Neural cell (in vitro differentiated cells): ENCODE data around the gene GRAMD1B. TPM values are rescaled to one million over a fixed set of nuclear protein-coding genes. Genes with fewer than 3 reads are reported as not detected.

ENCODE experiments used
- H2AFZ ChIP-seq: fragments of 200-600, 300-800 bp; sonication (generic), shearing (Covaris generic); 2 replicates; pipeline ENCODE4 v1.6.0; 2014; ENCODE audit warnings: low read depth, mild to moderate bottlenecking, antibody characterized with exemption, low read length, moderate library complexity
- H3F3A ChIP-seq: fragments of 200-600 bp; shearing (Covaris generic); 2 replicates; pipeline ENCODE4 v1.6.1; 2016; ENCODE audit warnings: mild to moderate bottlenecking, moderate library complexity, mixed read lengths, antibody characterized with exemption, low read length; ENCODE audit not compliant: insufficient read depth, poor library complexity, severe bottlenecking
- H3K27ac ChIP-seq: fragments of 200-600, 300-800 bp; sonication (generic), shearing (Covaris generic); 2 replicates; pipeline ENCODE4 v1.5.1; 2014; ENCODE audit warnings: mild to moderate bottlenecking, low read length, moderate library complexity
- H3K27me3 ChIP-seq: fragments of 300-800, 200-600 bp; sonication (generic), shearing (Covaris generic); 2 replicates; pipeline ENCODE4 v1.6.0; 2014; ENCODE audit warnings: mild to moderate bottlenecking, low read depth, low read length, moderate library complexity; ENCODE audit not compliant: insufficient read depth
- H3K36me3 ChIP-seq: fragments of 300-800, 200-600 bp; sonication (generic), shearing (Covaris generic); 2 replicates; pipeline ENCODE4 v1.5.1; 2014; ENCODE audit warnings: mild to moderate bottlenecking, antibody characterized with exemption, low read length, moderate library complexity; ENCODE audit not compliant: insufficient read depth
- H3K4me2 ChIP-seq: fragments of 300-800, 200-600 bp; sonication (generic), shearing (Covaris generic); 2 replicates; pipeline ENCODE4 v1.6.0; 2014; ENCODE audit warnings: mild to moderate bottlenecking, low read length
- H3K4me3 ChIP-seq: fragments of 300-800, 200-600 bp; sonication (generic), shearing (Covaris generic); 2 replicates; pipeline ENCODE4 v1.5.1; 2014; ENCODE audit warnings: mild to moderate bottlenecking, low read length, moderate library complexity
- H3K79me2 ChIP-seq: fragments of 200-600 bp; shearing (Covaris generic); replicated peaks from 2 replicates; pipeline ENCODE4 v1.6.0; 2014; ENCODE audit warnings: mild to moderate bottlenecking, low read length, moderate library complexity; ENCODE audit not compliant: insufficient read depth
- H3K9ac ChIP-seq: fragments of 300-800, 200-600 bp; sonication (generic), shearing (Covaris generic); 2 replicates; pipeline ENCODE4 v1.6.1; 2016; ENCODE audit warnings: mild to moderate bottlenecking, low read length, mixed read lengths
- H3K9me2 ChIP-seq: fragments of 200-600 bp; shearing (Covaris generic); 2 replicates; pipeline ENCODE4 v1.6.1; 2016; ENCODE audit warnings: mild to moderate bottlenecking, low read length, mixed read lengths; ENCODE audit not compliant: insufficient read depth
- H3K9me3 ChIP-seq: fragments of 200-600, 300-800 bp; sonication (generic), shearing (Covaris generic); 2 replicates; pipeline ENCODE4 v1.6.1; 2016; ENCODE audit warnings: mild to moderate bottlenecking, mixed run types, low read length, moderate library complexity, mixed read lengths
- H4K20me1 ChIP-seq: fragments of 200-600 bp; shearing (Covaris generic); 2 replicates; pipeline ENCODE4 v1.6.1; 2016; ENCODE audit warnings: mild to moderate bottlenecking, mixed run types; ENCODE audit not compliant: insufficient read depth
- CTCF ChIP-seq: fragments of 450-650 bp; IDR thresholded peaks from 2 replicates; pipeline ENCODE4 v1.5.1; 2014; ENCODE audit warnings: antibody characterized with exemption, mild to moderate bottlenecking, moderate library complexity; ENCODE audit not compliant: poor library complexity, severe bottlenecking
- EP300 ChIP-seq: fragments of 450-650 bp; conservative IDR thresholded peaks from 2 replicates; pipeline ENCODE4 v1.6.1; 2014; ENCODE audit warnings: antibody characterized with exemption, mild to moderate bottlenecking, moderate library complexity; ENCODE audit not compliant: poor library complexity, severe bottlenecking
- EZH2 ChIP-seq: fragments of 200-600, 300-800 bp; shearing (Covaris generic), sonication (generic); IDR thresholded peaks from 2 replicates; pipeline ENCODE4 v1.6.1; 2014; ENCODE audit warnings: antibody characterized with exemption, low read length, borderline replicate concordance, mild to moderate bottlenecking; ENCODE audit not compliant: insufficient read depth, poor library complexity, severe bottlenecking
- MXI1 ChIP-seq: fragments of 450-650 bp; conservative IDR thresholded peaks from 2 replicates; pipeline ENCODE4 v1.6.1; 2014; ENCODE audit warnings: antibody characterized with exemption, mild to moderate bottlenecking; ENCODE audit not compliant: poor library complexity, severe bottlenecking
- POLR2AphosphoS5 ChIP-seq: IDR thresholded peaks from 2 replicates; pipeline ENCODE4 v1.6.1; 2012
- RAD21 ChIP-seq: fragments of 450-650 bp; conservative IDR thresholded peaks from 2 replicates; pipeline ENCODE4 v1.6.1; 2014; ENCODE audit warnings: antibody characterized with exemption, mild to moderate bottlenecking, moderate library complexity
- REST ChIP-seq: IDR thresholded peaks from 2 replicates; pipeline ENCODE4 v1.6.1; 2012; ENCODE audit warnings: borderline replicate concordance
- SMC3 ChIP-seq: fragments of 450-650 bp; conservative IDR thresholded peaks from 2 replicates; pipeline ENCODE4 v1.6.1; 2014; ENCODE audit warnings: antibody characterized with exemption, mild to moderate bottlenecking, moderate library complexity; ENCODE audit not compliant: poor library complexity
- polyA plus RNA-seq: library from polyadenylated mRNA; depleted of rRNA; stranded (reverse); fragments of >200 nt; gene quantifications from 2 replicates; pipeline ENCODE4 v1.2.3, GENCODE V29; 2014

GRAMD1B gene
- polyA plus RNA-seq, 1 donor from 2014 or later = 1.5 TPM

DNA sequence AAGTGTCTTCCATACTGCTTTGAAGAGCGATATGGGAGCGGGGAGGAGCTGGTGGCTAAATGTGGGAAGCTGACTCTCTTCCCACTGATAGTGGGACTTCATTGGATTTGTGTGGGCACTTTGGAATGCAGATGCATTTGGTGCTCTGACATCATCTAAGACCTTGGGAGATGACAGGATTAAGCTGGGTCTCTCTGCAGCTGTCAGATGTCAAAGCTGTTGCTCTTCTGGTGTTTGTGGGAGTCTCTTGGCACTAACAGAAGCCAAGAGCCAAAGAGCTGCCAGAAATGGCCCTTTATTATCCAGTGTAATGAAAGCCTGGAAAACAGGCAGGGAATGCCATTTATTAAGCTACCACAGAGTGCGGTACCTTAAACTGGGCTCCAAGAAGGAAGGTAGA is 20.6 kb downstream of the GRAMD1B start:
- H4K20me1 ChIP-seq = no peaks in the 10 kb centered on the region
- H3K4me3 ChIP-seq = no peak overlapping the region
- H3K36me3 ChIP-seq = no peaks in the 10 kb centered on the region
- H3K79me2 ChIP-seq = no peaks in the 10 kb centered on the region
- H3K27ac ChIP-seq = no peak overlapping the region
- no peaks in the 10 kb centered on the region for H3K27me3 ChIP-seq
- H3K9ac ChIP-seq = no peak overlapping the region
- TF ChIP-seq REST (no peak), RAD21 (no peak), POLR2AphosphoS5 (no peak), EZH2 (no peak), CTCF (no peak), SMC3 (no peak)
- no peaks in the 10 kb centered on the region for H3K9me3 ChIP-seq
- H2AFZ ChIP-seq = no peak overlapping the region
- H3K4me2 ChIP-seq = no peak overlapping the region
- no peaks in the 10 kb centered on the region for H3K9me2 ChIP-seq
- no peaks in the 10 kb centered on the region for H3F3A ChIP-seq

DNA sequence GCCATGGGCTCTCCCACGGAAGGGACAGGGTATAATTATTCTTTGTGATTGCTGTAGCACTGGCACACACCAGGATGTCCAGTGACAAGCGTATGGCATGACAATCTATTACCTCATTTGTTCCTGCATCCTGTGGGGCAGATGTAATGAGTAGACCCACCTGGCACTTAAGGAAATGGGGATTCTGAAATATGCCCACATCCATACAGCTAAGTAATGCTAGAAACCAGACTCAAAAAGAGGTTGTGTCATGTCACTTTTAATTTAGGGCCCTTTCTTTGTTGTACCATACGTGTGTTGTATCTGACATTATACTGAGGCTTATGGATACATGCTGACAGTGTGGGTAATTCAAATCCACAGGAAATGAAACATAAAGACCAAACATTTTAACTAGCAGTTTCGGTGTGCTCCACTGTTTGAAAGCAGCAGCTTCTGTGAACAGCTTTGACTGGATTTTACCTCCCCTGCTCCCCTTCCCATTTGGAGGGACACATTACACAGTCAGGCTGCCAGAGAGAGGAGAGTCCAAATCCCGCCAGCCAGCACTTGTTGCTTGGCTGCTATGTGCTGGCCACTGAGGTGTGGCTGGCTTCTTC is 21.2 kb downstream of the GRAMD1B start:
- no peaks in the 10 kb centered on the region for H3K9me2 ChIP-seq
- H3K36me3 ChIP-seq = no peaks in the 10 kb centered on the region
- no peak overlapping the region for H3K9ac ChIP-seq
- no peaks in the 10 kb centered on the region for H3F3A ChIP-seq
- H3K79me2 ChIP-seq = no peaks in the 10 kb centered on the region
- no peaks in the 10 kb centered on the region for H3K27me3 ChIP-seq
- no peak overlapping the region for H2AFZ ChIP-seq
- no peak overlapping the region for H3K4me3 ChIP-seq
- TF ChIP-seq MXI1 (no peak), EZH2 (no peak), RAD21 (no peak), EP300 (no peak), REST (no peak), POLR2AphosphoS5 (no peak)
- no peaks in the 10 kb centered on the region for H3K9me3 ChIP-seq
- H3K27ac ChIP-seq = no peak overlapping the region
- H4K20me1 ChIP-seq = no peaks in the 10 kb centered on the region
- no peak overlapping the region for H3K4me2 ChIP-seq
